Renal cortical epithelial cell (primary cell): ENCODE results near the gene BRD1. TPM values are rescaled to one million over a fixed set of nuclear protein-coding genes. Genes with fewer than 3 reads are reported as not detected.

Source experiments
- DNase-seq: peaks from one replicate; pipeline ENCODE4 v3.0.0-alpha.2; 2011; ENCODE audit warnings: low read depth
- total RNA-seq: library from RNA; depleted of rRNA; stranded (reverse); fragments of >200 nt; gene quantifications from 2 replicates; pipeline ENCODE4 v1.2.3, GENCODE V29; 2014

The BRD1 gene
- total RNA-seq, 1 donor from 2014 or later: 38.1 TPM

DNA sequence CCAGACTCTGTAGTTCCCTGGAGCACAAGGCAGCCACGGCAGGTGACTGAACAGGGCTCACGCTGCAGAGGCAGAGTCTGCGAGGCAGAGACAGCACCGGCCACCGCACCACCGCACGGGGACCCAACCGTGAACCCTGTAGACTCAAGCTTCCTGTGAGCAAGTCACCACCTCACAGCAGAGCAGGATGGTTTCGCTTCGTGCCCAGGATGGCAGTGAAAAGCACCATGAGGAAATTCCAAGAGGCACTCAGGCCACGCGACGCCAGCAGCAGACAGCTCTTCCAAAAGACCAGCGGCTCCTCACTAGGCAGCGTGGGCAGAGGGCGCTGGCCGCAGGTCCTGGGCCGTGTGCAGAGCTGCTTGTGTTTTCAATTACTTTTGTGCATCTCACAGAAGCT, 24.5 kb downstream of the BRD1 start:
- DNase-seq: no peak

GRCh38 chr22:49801391-49802060, 26.1 kb downstream of the BRD1 start:
- DNase-seq: no peak

GRCh38 chr22:49800408-49801238, 27.1 kb downstream of the BRD1 start:
- no peak for DNase-seq

DNA sequence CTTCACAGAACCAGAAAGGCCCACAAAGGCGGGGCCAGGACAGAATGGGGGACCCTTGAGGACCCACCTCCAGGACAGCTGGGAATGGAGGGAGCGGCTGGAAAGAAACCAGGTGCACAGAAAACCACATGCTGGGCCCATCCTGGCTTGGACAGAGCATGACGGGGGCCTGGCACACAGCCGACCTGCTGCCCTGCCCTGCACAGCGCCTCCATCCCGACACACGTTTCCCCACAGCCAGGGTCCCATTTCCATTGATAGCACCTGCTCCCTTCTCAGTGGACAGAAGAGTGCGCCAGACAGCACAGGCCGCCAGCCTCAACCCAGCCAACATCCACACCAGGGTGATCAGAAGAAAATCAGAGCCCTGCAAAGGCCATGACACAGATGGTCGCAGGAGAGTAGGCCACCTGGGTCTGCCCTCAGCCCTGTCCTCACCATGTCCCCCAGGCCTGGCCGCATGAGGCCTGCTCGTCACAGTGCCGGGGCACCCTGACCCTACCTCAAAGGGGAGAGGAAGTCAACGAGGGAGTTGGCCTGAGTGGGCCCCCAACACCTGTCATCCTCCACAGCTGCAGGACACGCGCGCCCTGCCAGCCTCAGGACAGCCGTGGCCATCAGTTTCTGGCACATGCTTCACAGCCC, 28.1 kb downstream of the BRD1 start:
- no peak for DNase-seq

- DNase-seq: no peak
These were observed 29.1 kb downstream of the BRD1 start for GRCh38 chr22:49798486-49799151.

- no peak for DNase-seq
These were observed 30.0 kb downstream of the BRD1 start for GRCh38 chr22:49797706-49798105.

- no peak for DNase-seq
These were observed 30.9 kb downstream of the BRD1 start for GRCh38 chr22:49796596-49797270.

GRCh38 chr22:49795521-49795920, 32.2 kb downstream of the BRD1 start:
- DNase-seq: no peak

DNA sequence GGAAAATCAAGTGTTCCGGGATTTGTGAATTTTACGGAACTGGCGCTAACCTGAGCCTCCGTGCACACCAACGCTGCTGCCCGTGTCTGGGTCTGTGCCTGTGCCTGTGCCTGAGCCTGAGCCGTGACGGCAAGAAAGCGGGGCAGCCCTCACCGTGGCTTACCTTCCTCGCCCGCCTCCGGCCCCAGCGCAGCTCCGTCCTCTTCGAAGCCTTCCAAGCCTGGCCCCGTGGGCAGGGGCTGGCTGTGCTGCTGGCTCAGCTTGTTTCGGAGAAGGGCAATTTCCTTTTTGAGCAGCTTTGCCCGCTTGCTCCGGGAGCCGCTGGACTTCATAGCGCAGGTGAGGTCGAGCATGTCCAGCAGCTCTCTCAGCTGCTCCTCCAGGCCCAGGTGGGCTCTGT, 33.8 kb downstream of the BRD1 start:
- DNase-seq: no peak

- no peak for DNase-seq
These were observed 34.4 kb downstream of the BRD1 start for GRCh38 chr22:49793296-49793695.

DNA sequence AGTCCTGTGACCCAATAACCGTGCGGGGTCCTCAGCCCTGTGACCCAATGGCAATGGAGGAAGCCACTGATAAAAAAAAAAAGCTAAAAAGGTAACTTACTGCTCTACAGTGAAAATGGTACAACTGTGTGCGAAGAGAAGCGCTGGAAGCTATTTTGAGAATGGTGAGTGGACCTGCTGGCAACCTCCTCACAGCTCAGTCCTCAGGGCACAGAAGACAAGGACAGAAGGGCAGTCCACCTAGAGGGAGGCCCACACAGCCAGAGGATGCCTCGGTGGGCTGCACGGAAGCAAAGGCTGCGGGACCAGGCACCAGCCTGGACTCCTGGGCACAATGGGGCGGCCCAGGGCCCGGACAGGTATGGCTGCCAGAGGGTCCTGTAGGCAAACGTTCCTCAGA, 35.6 kb downstream of the BRD1 start:
- DNase-seq: no peak

DNA sequence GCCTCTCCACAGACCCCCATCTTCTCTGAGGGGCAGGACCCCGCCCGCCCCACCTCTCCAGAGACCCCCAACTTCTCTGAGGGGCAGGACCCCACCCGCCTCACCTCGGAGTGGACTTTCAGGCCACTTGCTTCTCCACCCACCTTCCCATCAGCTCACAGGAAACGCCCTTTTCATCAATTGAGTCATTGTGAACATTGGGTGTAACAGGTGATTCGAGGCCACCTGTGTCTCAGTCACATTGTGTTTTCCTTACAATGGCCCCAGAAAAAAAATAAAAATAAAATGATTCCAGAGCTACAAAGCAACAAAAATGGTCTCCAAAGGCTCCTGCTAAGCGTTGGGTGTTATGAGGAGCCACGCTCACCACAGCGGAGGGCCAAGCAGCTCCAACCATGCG, 36.0 kb downstream of the BRD1 start:
- no peak for DNase-seq

GRCh38 chr22:49790912-49791311, 36.8 kb downstream of the BRD1 start:
- no peak for DNase-seq

DNA sequence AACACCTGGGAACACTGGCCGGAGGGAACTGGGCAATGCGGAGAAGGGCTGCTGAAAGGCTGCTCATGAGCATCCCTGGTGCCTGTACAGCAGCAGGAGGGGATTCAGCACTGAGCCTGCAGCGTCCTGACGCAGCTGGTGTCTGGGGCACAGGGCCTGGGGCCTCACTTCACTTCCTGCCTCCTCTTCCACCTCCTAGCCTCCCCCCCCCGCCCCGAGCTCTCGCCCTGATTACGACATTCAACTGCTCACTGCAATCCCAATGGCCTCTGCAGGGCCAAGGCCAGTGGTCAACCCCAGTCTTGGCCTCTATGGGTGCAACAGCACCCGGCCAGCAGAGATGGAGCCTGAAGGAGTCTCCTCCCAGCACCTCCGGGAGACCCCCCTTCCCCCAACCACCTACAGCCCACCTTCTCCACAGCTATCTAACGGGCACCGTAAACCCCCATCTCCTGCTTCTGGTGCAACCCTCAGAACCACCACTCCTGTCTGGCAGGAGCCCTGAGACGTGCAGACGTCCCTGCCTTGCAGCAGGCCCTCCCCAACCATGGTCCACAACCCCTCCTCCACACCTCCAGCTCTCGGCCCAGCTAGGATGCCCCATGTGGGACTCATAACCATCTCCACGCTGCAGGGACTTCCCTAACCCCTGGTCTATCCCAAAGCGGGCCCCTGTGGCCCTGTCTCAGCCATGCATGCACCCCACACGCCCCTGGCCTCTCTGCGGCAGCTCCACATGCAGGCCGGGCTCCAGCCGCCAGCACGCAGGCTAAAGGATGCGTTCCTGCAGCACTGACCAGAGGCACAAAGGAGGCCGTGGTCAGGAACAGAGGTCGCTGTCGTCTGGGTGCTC, 38.2 kb downstream of the BRD1 start:
- no peak for DNase-seq

DNA sequence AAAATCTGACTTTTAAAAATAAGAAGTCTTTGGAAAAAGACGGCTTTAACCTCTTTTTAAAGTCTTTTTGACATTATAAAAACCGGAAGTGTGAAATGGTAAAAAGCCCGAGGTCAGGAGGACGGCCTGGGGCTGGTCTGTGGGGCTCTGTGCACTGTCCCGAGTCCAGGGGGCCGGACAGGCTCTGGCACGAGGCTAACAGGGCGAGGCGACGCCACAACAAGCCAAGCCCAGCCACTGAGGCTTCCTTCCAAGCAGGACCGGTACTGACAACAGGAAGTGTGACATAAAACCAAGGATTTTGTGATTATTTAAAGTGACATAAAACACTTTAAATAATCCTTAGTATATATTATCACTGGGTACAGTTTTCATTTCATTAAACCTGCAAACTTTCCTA, 39.2 kb downstream of the BRD1 start:
- no peak for DNase-seq

DNA sequence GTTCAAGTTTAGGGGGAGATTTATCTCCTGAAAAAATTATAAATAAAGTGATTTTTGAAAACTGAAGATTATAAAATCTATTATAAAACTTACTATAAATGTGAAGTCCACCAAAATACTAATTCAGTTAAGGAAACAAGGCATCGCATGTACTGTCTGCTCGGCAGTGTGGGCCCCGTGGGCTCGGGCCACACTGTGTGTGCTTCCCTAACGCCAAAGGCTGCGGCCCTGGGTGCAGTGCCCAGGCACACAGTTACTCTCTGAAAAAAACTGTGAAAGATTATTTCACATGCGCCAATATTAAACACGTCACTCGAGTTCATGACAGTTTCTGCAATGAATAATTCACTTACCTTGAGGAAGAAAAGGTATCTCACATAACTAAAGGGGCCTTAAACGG, 39.8 kb downstream of the BRD1 start:
- no peak for DNase-seq

GRCh38 chr22:49786976-49787706, 40.5 kb downstream of the BRD1 start:
- no peak for DNase-seq

DNA sequence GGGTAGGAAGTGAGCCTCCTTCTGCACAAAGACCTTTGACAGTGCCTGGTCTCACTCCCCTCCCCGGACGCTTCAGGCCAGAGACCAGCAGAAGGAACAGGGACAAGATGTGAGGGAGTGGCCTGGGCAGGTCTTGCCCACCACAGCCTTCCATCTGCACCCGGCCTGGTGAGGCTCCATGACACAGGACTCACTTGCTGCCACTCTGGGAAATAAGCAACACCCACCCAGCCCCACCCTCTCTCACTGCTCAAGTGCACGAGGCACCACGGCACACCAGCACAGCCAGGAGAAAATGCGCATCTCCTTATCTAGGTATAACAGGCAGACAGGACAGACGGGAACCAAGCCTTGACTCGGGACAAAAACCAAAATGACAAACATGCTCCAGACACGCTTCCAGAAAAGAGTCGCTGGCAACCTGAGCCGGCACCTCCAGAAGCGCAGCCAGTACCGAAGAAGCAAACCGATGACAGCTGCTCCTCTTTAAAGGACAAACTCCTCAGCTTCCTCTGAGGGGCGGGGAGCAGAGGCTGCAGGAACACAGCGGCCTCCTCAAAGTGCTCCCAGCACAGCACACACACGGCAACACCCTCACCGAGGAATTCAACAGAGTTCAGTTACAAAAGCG, 41.7 kb downstream of the BRD1 start:
- no peak for DNase-seq

DNA sequence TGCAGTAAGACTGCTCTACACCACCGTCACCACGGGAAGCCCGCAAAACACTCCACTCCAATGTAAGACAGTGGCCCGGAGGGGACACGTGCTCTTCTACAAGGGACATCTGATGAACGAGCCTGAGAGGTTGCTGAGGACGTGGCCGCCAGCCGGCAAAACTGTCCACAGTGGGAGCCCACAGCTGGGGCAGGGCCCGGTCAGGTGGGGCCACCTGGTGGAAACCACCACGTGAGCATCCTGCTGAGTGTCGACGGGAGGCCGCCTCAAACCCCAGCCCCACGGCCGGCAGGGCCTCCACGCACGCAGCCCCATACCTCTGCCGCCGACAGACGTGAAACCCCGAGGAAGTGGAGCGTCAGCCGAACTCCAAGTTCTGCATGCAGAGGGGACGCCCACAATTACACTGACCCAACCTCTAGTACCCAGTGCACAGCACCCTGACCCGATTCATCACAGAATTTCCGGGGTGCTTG, 42.6 kb downstream of the BRD1 start:
- DNase-seq: no peak

GRCh38 chr22:49784630-49784971, 43.1 kb downstream of the BRD1 start:
- DNase-seq: no peak
